ENCODE data around the gene PARD3B.

GRCh38 chr2:205169012-205169411, 623.7 kb downstream of the PARD3B start:
- TF ChIP-seq, protein P1, sequence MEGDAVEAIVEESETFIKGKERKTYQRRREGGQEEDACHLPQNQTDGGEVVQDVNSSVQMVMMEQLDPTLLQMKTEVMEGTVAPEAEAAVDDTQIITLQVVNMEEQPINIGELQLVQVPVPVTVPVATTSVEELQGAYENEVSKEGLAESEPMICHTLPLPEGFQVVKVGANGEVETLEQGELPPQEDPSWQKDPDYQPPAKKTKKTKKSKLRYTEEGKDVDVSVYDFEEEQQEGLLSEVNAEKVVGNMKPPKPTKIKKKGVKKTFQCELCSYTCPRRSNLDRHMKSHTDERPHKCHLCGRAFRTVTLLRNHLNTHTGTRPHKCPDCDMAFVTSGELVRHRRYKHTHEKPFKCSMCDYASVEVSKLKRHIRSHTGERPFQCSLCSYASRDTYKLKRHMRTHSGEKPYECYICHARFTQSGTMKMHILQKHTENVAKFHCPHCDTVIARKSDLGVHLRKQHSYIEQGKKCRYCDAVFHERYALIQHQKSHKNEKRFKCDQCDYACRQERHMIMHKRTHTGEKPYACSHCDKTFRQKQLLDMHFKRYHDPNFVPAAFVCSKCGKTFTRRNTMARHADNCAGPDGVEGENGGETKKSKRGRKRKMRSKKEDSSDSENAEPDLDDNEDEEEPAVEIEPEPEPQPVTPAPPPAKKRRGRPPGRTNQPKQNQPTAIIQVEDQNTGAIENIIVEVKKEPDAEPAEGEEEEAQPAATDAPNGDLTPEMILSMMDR (conservative IDR thresholded peaks at IDR 0.05; ENCODE audit: low read depth, low read length): no peak
- no peak for TF ChIP-seq EZH2 (IDR thresholded peaks at IDR 0.05; ENCODE audit: borderline replicate concordance, low read depth, low read length, poor library complexity, severe bottlenecking)

Measured in A673 (cell line).